ENCODE results near the gene TGFA. TPM values are rescaled to one million over a fixed set of nuclear protein-coding genes. Genes with fewer than 3 reads are reported as not detected.

TGFA gene
- 10 to 100 TPM; 15.8 to 75.8 (median 52.0) TPM for total RNA-seq

- Histone ChIP-seq H3K4me1 (peaks cover 12 to 55% (median 26%) of the 10 kb centered on the region in 3 donors), H3K36me3 (no peaks in the 10 kb centered on the region), H3K27me3 (peaks cover 0 to 51% (median 0%) of the 10 kb centered on the region in 4 donors), H3K4me3 (peak within 1 kb of the TSS; percentile 68 to 92 (median 80)), H3K27ac (peak within 1 kb of the TSS; percentile 91 to 95 (median 92)), H3K9me3 (no peaks in the 10 kb centered on the region)
- TF ChIP-seq CTCF (IDR thresholded peaks at IDR 0.05) = peak; percentile 34 to 92 (median 81)
- peak in 2 of 4 donors; percentile 35 to 51 for TF ChIP-seq POLR2A (IDR thresholded peaks at IDR 0.05)
- DNase-seq = no peak
- 0% methylated on average over 7 of the region's 88 CpGs; no CpG with 5 or more reads in 1 of the 2 donors for WGBS, 2 donors
- intact Hi-C loops (cut with DNase I) = no loop called here
Observed at GRCh38 chr2:70553584-70554337, at the start of gene TGFA. Gene TGFA (minus strand): TSS chr2:70553826. CDS start chr2:70553767, 59 bp downstream.

GRCh38 chr2:70603066-70603465 is 49.4 kb upstream of the TGFA start:
- H3K36me3 ChIP-seq = no peaks in the 10 kb centered on the region
- TF ChIP-seq POLR2A (IDR thresholded peaks at IDR 0.05) (no peak), CTCF (IDR thresholded peaks at IDR 0.05) (peak in 2 of 6 experiments; percentile 18 to 31)
- no peak overlapping the region for H3K27ac ChIP-seq
- no peaks in the 10 kb centered on the region for H3K9me3 ChIP-seq
- intact Hi-C loops (cut with DNase I) = no loop called here
- no peak for DNase-seq
- H3K4me1 ChIP-seq = peaks cover 0 to 16% (median 0%) of the 10 kb centered on the region in 3 donors
- H3K4me3 ChIP-seq = no peak overlapping the region
- H3K27me3 ChIP-seq = peaks cover 0 to 13% (median 0%) of the 10 kb centered on the region in 4 donors

GRCh38 chr2:70598197-70598596 is 44.6 kb upstream of the TGFA start:
- Histone ChIP-seq H3K27ac (no peak overlapping the region), H3K4me3 (no peak overlapping the region), H3K4me1 (peaks cover 0 to 17% (median 5%) of the 10 kb centered on the region in 3 donors), H3K27me3 (no peaks in the 10 kb centered on the region), H3K9me3 (no peaks in the 10 kb centered on the region), H3K36me3 (no peaks in the 10 kb centered on the region)
- no peak for DNase-seq
- intact Hi-C loops (cut with DNase I) = no loop called here
- TF ChIP-seq CTCF (IDR thresholded peaks at IDR 0.05) = no peak
- TF ChIP-seq POLR2A (IDR thresholded peaks at IDR 0.05) = no peak
- WGBS, 2 donors = 65 to 74% methylated on average over 1 of the region's 1 CpG

GRCh38 chr2:70596739-70597138 is 43.1 kb upstream of the TGFA start:
- Histone ChIP-seq H3K4me3 (no peak overlapping the region), H3K36me3 (no peaks in the 10 kb centered on the region), H3K27ac (peak overlapping the region in 2 of 4 donors; percentile 32 to 47), H3K4me1 (peaks cover 0 to 17% (median 5%) of the 10 kb centered on the region in 3 donors), H3K9me3 (no peaks in the 10 kb centered on the region), H3K27me3 (no peaks in the 10 kb centered on the region)
- 23 to 37% methylated on average over 7 of the region's 7 CpGs for WGBS, 2 donors
- no peak for DNase-seq
- TF ChIP-seq POLR2A (IDR thresholded peaks at IDR 0.05) = no peak
- no peak for TF ChIP-seq CTCF (IDR thresholded peaks at IDR 0.05)
- intact Hi-C loops (cut with DNase I) = no loop called here

GRCh38 chr2:70596293-70596692 is 42.7 kb upstream of the TGFA start:
- H3K27me3 ChIP-seq = no peaks in the 10 kb centered on the region
- DNase-seq = no peak
- no peaks in the 10 kb centered on the region for H3K9me3 ChIP-seq
- no peaks in the 10 kb centered on the region for H3K36me3 ChIP-seq
- peak overlapping the region in 2 of 4 donors; percentile 32 to 47 for H3K27ac ChIP-seq
- WGBS, 2 donors = 33 to 51% methylated on average over 6 of the region's 6 CpGs
- TF ChIP-seq POLR2A (IDR thresholded peaks at IDR 0.05) = no peak
- no peak for TF ChIP-seq CTCF (IDR thresholded peaks at IDR 0.05)
- peaks cover 0 to 17% (median 5%) of the 10 kb centered on the region in 3 donors for H3K4me1 ChIP-seq
- H3K4me3 ChIP-seq = no peak overlapping the region
- intact Hi-C loops (cut with DNase I) = no loop called here
